MM.1S (cell line): Measurements from ENCODE around the gene CCDC93.

Experiments used
- DNase-seq: peaks from one replicate; pipeline ENCODE4 v3.0.0-alpha.2; 2015
- H2AFZ ChIP-seq: fragments of 300-600 bp; sonication (generic); 2 replicates; pipeline ENCODE4 v1.6.0; 2016; ENCODE audit warnings: antibody characterized with exemption, low read length
- H3F3A ChIP-seq: fragments of 300-600 bp; sonication (generic); 2 replicates; pipeline ENCODE4 v1.6.1; 2016; ENCODE audit warnings: mild to moderate bottlenecking, antibody characterized with exemption, low read length, moderate library complexity, mixed read lengths; ENCODE audit not compliant: insufficient read depth
- H3K27ac ChIP-seq: fragments of 300-600 bp; sonication (generic); 2 replicates; pipeline ENCODE4 v1.5.1; 2016; ENCODE audit warnings: mild to moderate bottlenecking, low read length
- H3K27me3 ChIP-seq: fragments of 300-600 bp; sonication (generic); replicated peaks from 2 replicates; pipeline ENCODE4 v1.6.0; 2016; ENCODE audit warnings: low read length; ENCODE audit not compliant: insufficient read depth
- H3K36me3 ChIP-seq: fragments of 300-600 bp; sonication (generic); replicated peaks from 2 replicates; pipeline ENCODE4 v1.6.1; 2016; ENCODE audit warnings: mild to moderate bottlenecking, low read length, mixed read lengths; ENCODE audit not compliant: insufficient read depth
- H3K4me1 ChIP-seq: fragments of 300-600 bp; sonication (generic); 2 replicates; pipeline ENCODE4 v1.6.1; 2016; ENCODE audit warnings: low read length, mixed read lengths
- H3K4me2 ChIP-seq: fragments of 300-600 bp; sonication (generic); 2 replicates; pipeline ENCODE4 v1.6.0; 2016; ENCODE audit warnings: low read depth, low read length
- H3K4me3 ChIP-seq: fragments of 300-600 bp; sonication (generic); 2 replicates; pipeline ENCODE4 v1.5.1; 2016; ENCODE audit warnings: low read length, mixed read lengths
- H3K79me2 ChIP-seq: fragments of 300-600 bp; sonication (generic); 2 replicates; pipeline ENCODE4 v1.6.1; 2016; ENCODE audit warnings: mixed run types, low read length, mixed read lengths
- H3K9ac ChIP-seq: fragments of 300-600 bp; sonication (generic); 2 replicates; pipeline ENCODE4 v1.6.1; 2016; ENCODE audit warnings: low read length, mixed read lengths
- H3K9me2 ChIP-seq: fragments of 300-600 bp; sonication (generic); replicated peaks from 2 replicates; pipeline ENCODE4 v1.6.1; 2016; ENCODE audit warnings: mild to moderate bottlenecking, low read length, mixed read lengths; ENCODE audit not compliant: insufficient read depth
- H3K9me3 ChIP-seq: fragments of 300-600 bp; sonication (generic); replicated peaks from 2 replicates; pipeline ENCODE4 v1.6.1; 2016; ENCODE audit warnings: mild to moderate bottlenecking, low read length, mixed read lengths; ENCODE audit not compliant: insufficient read depth
- H4K20me1 ChIP-seq: fragments of 300-600 bp; sonication (generic); 2 replicates; pipeline ENCODE4 v1.6.1; 2016; ENCODE audit warnings: mild to moderate bottlenecking, low read length, moderate library complexity, mixed read lengths; ENCODE audit not compliant: insufficient read depth
- EZH2 ChIP-seq: fragments of 300-600 bp; sonication (generic); optimal IDR thresholded peaks from 2 replicates; pipeline ENCODE3; 2017; ENCODE audit warnings: low read depth, mild to moderate bottlenecking, antibody characterized with exemption, low read length, mixed read lengths
- EZH2phosphoT487 ChIP-seq: fragments of 300-600 bp; sonication (generic); IDR thresholded peaks from 2 replicates; pipeline ENCODE4 v1.6.1; 2018; ENCODE audit warnings: antibody characterized with exemption, low read length
- TF ChIP-seq, protein P1 (sequence below): fragments of 300-600 bp; sonication (generic); IDR thresholded peaks from 2 replicates; pipeline ENCODE4 v1.5.1; 2016; ENCODE audit warnings: antibody characterized with exemption, low read length, mixed read lengths

Gene CCDC93

DNA sequence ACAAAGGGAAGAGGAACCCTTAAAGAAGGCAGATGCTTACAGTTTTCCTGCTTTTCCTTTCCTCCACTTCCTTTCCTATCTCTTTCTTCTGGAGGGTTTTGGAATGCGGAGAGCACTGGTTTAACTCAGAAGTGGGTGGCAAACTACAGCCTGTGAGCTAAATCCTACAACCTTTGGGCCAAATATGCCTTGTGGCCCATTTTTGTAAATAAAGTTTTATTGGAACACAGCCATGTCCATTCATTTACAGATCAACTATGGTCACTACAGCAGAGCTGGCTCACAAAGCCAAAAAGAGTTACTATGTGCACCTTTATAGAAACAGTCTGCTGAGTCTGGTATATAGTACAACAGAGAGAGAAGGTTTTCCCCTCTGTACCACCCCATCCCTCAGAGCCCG lies 69.1 kb downstream of the CCDC93 start:
- Histone ChIP-seq H3K27ac (no peak overlapping the region), H3K4me2 (no peak overlapping the region), H3K4me1 (no peaks in the 10 kb centered on the region), H3K36me3 (peaks cover 4% of the 10 kb centered on the region), H3K79me2 (no peaks in the 10 kb centered on the region), H3K4me3 (no peak overlapping the region), H3K27me3 (no peaks in the 10 kb centered on the region), H2AFZ (no peak overlapping the region), H3K9me3 (no peaks in the 10 kb centered on the region), H3K9me2 (no peaks in the 10 kb centered on the region), H3K9ac (no peak overlapping the region), H4K20me1 (no peaks in the 10 kb centered on the region), H3F3A (no peaks in the 10 kb centered on the region)
- no peak for DNase-seq
- TF ChIP-seq EZH2phosphoT487 (no peak), EZH2 (no peak)
- TF ChIP-seq, protein P1, sequence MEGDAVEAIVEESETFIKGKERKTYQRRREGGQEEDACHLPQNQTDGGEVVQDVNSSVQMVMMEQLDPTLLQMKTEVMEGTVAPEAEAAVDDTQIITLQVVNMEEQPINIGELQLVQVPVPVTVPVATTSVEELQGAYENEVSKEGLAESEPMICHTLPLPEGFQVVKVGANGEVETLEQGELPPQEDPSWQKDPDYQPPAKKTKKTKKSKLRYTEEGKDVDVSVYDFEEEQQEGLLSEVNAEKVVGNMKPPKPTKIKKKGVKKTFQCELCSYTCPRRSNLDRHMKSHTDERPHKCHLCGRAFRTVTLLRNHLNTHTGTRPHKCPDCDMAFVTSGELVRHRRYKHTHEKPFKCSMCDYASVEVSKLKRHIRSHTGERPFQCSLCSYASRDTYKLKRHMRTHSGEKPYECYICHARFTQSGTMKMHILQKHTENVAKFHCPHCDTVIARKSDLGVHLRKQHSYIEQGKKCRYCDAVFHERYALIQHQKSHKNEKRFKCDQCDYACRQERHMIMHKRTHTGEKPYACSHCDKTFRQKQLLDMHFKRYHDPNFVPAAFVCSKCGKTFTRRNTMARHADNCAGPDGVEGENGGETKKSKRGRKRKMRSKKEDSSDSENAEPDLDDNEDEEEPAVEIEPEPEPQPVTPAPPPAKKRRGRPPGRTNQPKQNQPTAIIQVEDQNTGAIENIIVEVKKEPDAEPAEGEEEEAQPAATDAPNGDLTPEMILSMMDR = no peak

DNA sequence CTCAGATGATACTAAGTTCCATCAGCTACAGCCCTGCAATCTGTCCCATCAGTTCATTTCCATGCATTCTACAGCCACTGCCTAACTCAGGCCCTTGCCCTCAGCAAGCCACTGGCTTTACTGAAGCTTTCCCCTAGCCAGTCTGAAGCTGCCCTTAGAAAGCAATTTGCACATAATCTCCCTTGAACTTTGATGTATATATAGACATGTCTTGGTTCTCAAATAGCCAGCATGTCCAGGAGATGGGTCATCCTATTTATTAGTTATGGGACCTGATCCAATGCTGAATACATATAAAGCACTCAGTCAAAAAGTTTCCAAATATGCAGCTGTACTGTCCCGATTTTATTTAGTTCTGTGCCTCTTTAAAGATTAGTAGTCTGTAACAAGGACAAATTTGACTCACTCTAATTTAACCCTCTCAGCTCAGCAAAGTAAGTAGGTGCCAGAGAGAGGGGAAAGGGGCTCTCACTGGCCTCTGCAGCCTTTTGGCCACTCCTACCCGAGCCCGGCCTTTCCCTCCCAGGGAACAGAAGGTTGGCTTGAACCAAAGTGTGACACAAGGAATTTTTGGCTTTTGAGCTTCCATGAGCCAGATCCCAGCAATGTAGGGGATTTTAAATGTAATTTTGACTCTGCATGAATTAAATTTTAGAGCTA lies 70.7 kb downstream of the CCDC93 start:
- H3K27ac ChIP-seq = no peak overlapping the region

DNA sequence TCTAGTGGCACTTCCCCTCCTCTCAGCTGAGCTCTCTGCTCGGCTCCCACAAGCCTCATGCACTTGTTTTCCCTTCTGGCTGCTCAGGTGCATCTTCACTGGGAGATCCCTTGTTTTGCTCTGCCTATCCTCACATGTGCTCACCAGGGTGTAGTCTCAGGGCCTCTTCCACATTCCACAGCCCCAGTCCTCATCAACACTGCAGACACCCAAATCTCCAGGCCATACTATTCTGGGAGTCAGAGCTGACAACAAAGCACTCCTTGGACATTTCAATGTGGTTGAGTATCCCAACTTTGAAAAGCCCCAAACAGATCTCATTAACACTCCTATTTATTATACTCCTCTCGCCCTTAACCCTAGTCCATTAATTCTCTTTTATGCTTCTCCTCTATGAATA lies 71.3 kb downstream of the CCDC93 start:
- Histone ChIP-seq H3K36me3 (no peaks in the 10 kb centered on the region; the same call in none of the 2 replicates), H3K4me1 (no peaks in the 10 kb centered on the region)
- DNase-seq = no peak

More for the DNA sequence above, 70.7 kb downstream of the CCDC93 start:
- Histone ChIP-seq H3K27me3 (no peaks in the 10 kb centered on the region), H3K4me1 (no peaks in the 10 kb centered on the region), H3K79me2 (no peaks in the 10 kb centered on the region), H4K20me1 (no peaks in the 10 kb centered on the region), H3F3A (no peaks in the 10 kb centered on the region), H3K9ac (no peak overlapping the region), H3K36me3 (no peaks in the 10 kb centered on the region; the same call in none of the 2 replicates), H3K9me3 (no peaks in the 10 kb centered on the region), H3K4me3 (no peak overlapping the region), H3K4me2 (no peak overlapping the region), H2AFZ (no peak overlapping the region), H3K9me2 (no peaks in the 10 kb centered on the region)
- no peak for DNase-seq
- TF ChIP-seq, protein P1 = no peak
- no peak for TF ChIP-seq EZH2
- no peak for TF ChIP-seq EZH2phosphoT487

More for the DNA sequence above, 71.3 kb downstream of the CCDC93 start:
- Histone ChIP-seq H3F3A (no peaks in the 10 kb centered on the region), H3K27ac (no peak overlapping the region), H3K4me2 (no peak overlapping the region), H3K9me3 (no peaks in the 10 kb centered on the region), H3K27me3 (no peaks in the 10 kb centered on the region), H2AFZ (no peak overlapping the region), H3K79me2 (no peaks in the 10 kb centered on the region), H3K4me3 (no peak overlapping the region), H3K9me2 (no peaks in the 10 kb centered on the region), H4K20me1 (no peaks in the 10 kb centered on the region), H3K9ac (no peak overlapping the region)
- TF ChIP-seq, protein P1 = no peak
- TF ChIP-seq EZH2 (no peak), EZH2phosphoT487 (no peak)
